Loucy (cell line): Measurements from ENCODE around the gene CCK.

ENCODE experiments used
- H2AFZ ChIP-seq: fragments of 200-600 bp; sonication (generic); 2 replicates; pipeline ENCODE4 v1.6.0; 2016; ENCODE audit warnings: antibody characterized with exemption, mild to moderate bottlenecking, low read length, moderate library complexity
- H3F3A ChIP-seq: fragments of 200-600 bp; 2 replicates; pipeline ENCODE4 v1.6.0; 2016; ENCODE audit warnings: antibody characterized with exemption, low read depth, mild to moderate bottlenecking
- H3K27me3 ChIP-seq: fragments of 200-600 bp; sonication (generic); 2 replicates; pipeline ENCODE4 v1.6.1; 2014; ENCODE audit warnings: low read length, mild to moderate bottlenecking; ENCODE audit not compliant: insufficient read depth, poor library complexity, severe bottlenecking
- H3K36me3 ChIP-seq: fragments of 200-600 bp; sonication (generic); 2 replicates; pipeline ENCODE4 v1.6.1; 2016; ENCODE audit warnings: low read length; ENCODE audit not compliant: insufficient read depth
- H3K4me1 ChIP-seq: fragments of 200-600 bp; sonication (generic); 2 replicates; pipeline ENCODE4 v1.5.1; 2014; ENCODE audit warnings: low read length, mild to moderate bottlenecking; ENCODE audit not compliant: insufficient read depth, poor library complexity, severe bottlenecking
- H3K4me2 ChIP-seq: fragments of 200-600 bp; sonication (generic); 2 replicates; pipeline ENCODE4 v1.6.0; 2014; ENCODE audit warnings: antibody characterized with exemption, low read length, low read depth, mild to moderate bottlenecking; ENCODE audit not compliant: poor library complexity, severe bottlenecking
- H3K4me3 ChIP-seq: fragments of 200-600 bp; sonication (generic); 2 replicates; pipeline ENCODE4 v1.5.1; 2014; ENCODE audit warnings: low read length, mild to moderate bottlenecking, mixed read lengths; ENCODE audit not compliant: poor library complexity, severe bottlenecking
- H3K79me2 ChIP-seq: fragments of 200-600 bp; sonication (generic); 2 replicates; pipeline ENCODE4 v1.6.1; 2014; ENCODE audit warnings: low read length; ENCODE audit not compliant: insufficient read depth
- H3K9ac ChIP-seq: fragments of 200-600 bp; sonication (generic); 2 replicates; pipeline ENCODE4 v1.6.0; 2014; ENCODE audit warnings: mild to moderate bottlenecking, low read depth, low read length, moderate library complexity; ENCODE audit not compliant: poor library complexity, severe bottlenecking
- H3K9me2 ChIP-seq: fragments of 200-600 bp; sonication (generic); replicated peaks from 2 replicates; pipeline ENCODE4 v1.6.1; 2016; ENCODE audit warnings: low read depth, low read length, mixed read lengths
- H3K9me3 ChIP-seq: fragments of 200-600 bp; sonication (generic); 2 replicates; pipeline ENCODE4 v1.6.1; 2014; ENCODE audit warnings: mild to moderate bottlenecking, antibody characterized with exemption, low read length, low read depth; ENCODE audit not compliant: insufficient read depth
- H4K20me1 ChIP-seq: fragments of 200-600 bp; sonication (generic); 2 replicates; pipeline ENCODE4 v1.6.0; 2014; ENCODE audit warnings: antibody characterized with exemption, low read length, mild to moderate bottlenecking; ENCODE audit not compliant: insufficient read depth, poor library complexity, severe bottlenecking
- CTCF ChIP-seq: fragments of 200-600 bp; sonication (generic); conservative IDR thresholded peaks from 2 replicates; pipeline ENCODE4 v1.5.1; 2014; ENCODE audit warnings: mild to moderate bottlenecking, antibody characterized with exemption, low read length
- EZH2phosphoT487 ChIP-seq: fragments of 200-600 bp; IDR thresholded peaks from 2 replicates; pipeline ENCODE4 v1.6.1; 2018; ENCODE audit warnings: antibody characterized with exemption, mild to moderate bottlenecking, moderate library complexity, borderline replicate concordance

CCK gene

GRCh38 chr3:42306499-42306898 is 40.5 kb upstream of the CCK start:
- no peak overlapping the region for H3K9ac ChIP-seq
- no peaks in the 10 kb centered on the region for H3K4me1 ChIP-seq
- no peaks in the 10 kb centered on the region for H3K9me3 ChIP-seq
- H3F3A ChIP-seq: no peaks in the 10 kb centered on the region
- no peaks in the 10 kb centered on the region for H3K9me2 ChIP-seq
- no peak overlapping the region for H2AFZ ChIP-seq
- no peaks in the 10 kb centered on the region for H3K36me3 ChIP-seq
- H3K27me3 ChIP-seq: no peaks in the 10 kb centered on the region
- H3K79me2 ChIP-seq: no peaks in the 10 kb centered on the region
- H4K20me1 ChIP-seq: no peaks in the 10 kb centered on the region
- TF ChIP-seq EZH2phosphoT487 (no peak), CTCF (no peak)
- H3K4me2 ChIP-seq: no peak overlapping the region
- no peak overlapping the region for H3K4me3 ChIP-seq

- no peaks in the 10 kb centered on the region for H3K36me3 ChIP-seq
- no peaks in the 10 kb centered on the region for H3K79me2 ChIP-seq
- no peaks in the 10 kb centered on the region for H3K9me2 ChIP-seq
- no peaks in the 10 kb centered on the region for H3K27me3 ChIP-seq
- no peak overlapping the region for H3K4me2 ChIP-seq
- no peaks in the 10 kb centered on the region for H3K9me3 ChIP-seq
- no peak overlapping the region for H3K9ac ChIP-seq
- H3K4me1 ChIP-seq: no peaks in the 10 kb centered on the region
- no peaks in the 10 kb centered on the region for H4K20me1 ChIP-seq
- no peak for TF ChIP-seq EZH2phosphoT487
- TF ChIP-seq CTCF: no peak
- H3K4me3 ChIP-seq: no peak overlapping the region
- H2AFZ ChIP-seq: no peak overlapping the region
- H3F3A ChIP-seq: no peaks in the 10 kb centered on the region
These were observed 37.1 kb upstream of the CCK start for GRCh38 chr3:42302924-42303634.

- Histone ChIP-seq H3K4me3 (no peak overlapping the region), H2AFZ (no peak overlapping the region), H3K9ac (no peak overlapping the region), H3K4me2 (no peak overlapping the region), H3F3A (no peaks in the 10 kb centered on the region), H4K20me1 (no peaks in the 10 kb centered on the region), H3K4me1 (no peaks in the 10 kb centered on the region), H3K27me3 (no peaks in the 10 kb centered on the region), H3K79me2 (no peaks in the 10 kb centered on the region), H3K9me2 (no peaks in the 10 kb centered on the region), H3K36me3 (no peaks in the 10 kb centered on the region), H3K9me3 (no peaks in the 10 kb centered on the region)
- no peak for TF ChIP-seq EZH2phosphoT487
- TF ChIP-seq CTCF: no peak
These were observed 35.6 kb upstream of the CCK start for GRCh38 chr3:42301446-42302175.
